ENCODE data around the gene ZNF628.
A peak's percentile ranks its signal among the peaks of the same experiment; 100 is the strongest.
"Not testable (repeated sequence)": the region's sequence is repeated elsewhere in the genome, so short reads cannot be mapped to it uniquely, and the experiment has no call there.

Gene ZNF628

DNA sequence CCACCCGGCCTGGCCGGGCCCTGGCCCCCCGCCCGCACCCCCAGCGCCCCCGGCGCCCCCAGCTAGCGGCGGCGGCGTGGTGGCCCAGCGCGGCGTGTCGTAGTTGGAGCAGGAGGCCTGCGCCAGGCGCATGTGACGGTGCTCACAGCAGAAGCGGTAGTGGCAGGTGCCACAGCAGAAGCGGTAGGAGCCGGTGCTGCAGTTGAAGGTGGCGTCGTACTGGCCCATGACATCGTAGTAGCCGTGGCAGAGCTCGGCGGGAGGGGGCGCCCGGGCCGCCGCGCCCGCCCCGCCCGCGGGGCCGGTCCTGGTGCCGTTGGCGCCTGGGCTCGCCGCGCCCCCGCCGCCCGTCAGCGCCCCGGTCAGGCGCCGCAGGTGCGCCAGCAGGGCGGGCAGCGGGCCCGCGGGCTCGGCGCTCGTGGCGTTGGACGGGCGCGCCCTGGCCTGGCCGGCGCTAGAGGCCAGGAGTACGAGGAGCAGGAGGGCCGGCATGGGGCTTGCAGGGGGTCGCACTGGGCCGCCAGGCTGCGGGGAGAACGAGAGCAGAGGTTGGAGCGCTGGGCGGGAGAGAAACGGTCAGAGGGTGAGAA, 34.0 kb upstream of the ZNF628 start:
- no peak for TF ChIP-seq JUND (IDR thresholded peaks at IDR 0.05; ENCODE audit: low read depth)
- peak; percentile 55 to 65 for DNase-seq (ENCODE audit: low read depth in 1 of 2, low spot score in 1 of 2)
- in situ Hi-C loops (cut with HindIII; ENCODE audit: low pct_unique_long_range_greater_than_20kb, low sequenced_read_pairs) = no loop called here

DNA sequence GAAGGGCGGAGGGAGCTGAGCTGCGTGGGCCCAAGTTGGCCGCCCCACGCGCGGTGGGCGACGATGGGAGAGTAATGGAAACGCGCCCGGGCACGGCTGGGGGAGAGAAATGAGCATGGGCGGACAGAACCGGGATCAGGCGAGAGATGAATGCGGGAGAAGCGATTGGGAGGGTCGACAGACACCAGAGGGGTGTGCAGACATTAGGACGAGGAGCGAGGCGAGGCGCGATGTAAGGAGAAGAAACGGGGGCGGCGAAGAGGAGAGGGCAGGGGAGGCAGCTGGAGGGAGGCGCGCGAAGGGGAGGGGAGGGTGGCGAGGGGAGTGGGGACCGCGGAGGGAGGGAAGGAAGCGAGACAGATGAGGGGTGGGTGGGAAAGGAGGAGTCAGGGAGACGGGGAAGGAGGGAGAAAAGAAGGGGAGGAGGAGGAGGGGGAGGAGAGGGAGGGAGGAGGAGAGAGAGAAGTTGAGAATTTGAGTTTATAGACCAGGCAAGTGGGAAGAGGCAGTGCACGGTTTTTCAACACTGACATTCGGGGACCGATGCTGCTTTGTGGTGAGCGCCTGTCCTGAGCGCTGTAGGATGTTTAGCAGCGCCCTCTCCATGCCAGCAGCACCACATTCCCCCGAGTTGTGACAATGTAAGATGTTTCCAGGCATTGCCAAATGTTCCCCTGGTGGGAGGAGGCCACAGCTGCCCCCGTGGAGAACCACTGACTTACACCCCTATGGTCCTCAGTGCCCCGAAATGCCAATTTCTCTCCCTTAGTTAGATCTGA, 33.2 kb upstream of the ZNF628 start, which contains the start of gene SHISA7:
TSS of gene SHISA7 (minus strand) at position 256 of the 779 bp plus-strand sequence. CDS start 437 bp downstream, outside the sequence.
- no peak for DNase-seq (ENCODE audit: low read depth in 1 of 2, low spot score in 1 of 2)
- no peak for TF ChIP-seq JUND (IDR thresholded peaks at IDR 0.05; ENCODE audit: low read depth)
- in situ Hi-C loops (cut with HindIII; ENCODE audit: low pct_unique_long_range_greater_than_20kb, low sequenced_read_pairs) = no loop called here

DNA sequence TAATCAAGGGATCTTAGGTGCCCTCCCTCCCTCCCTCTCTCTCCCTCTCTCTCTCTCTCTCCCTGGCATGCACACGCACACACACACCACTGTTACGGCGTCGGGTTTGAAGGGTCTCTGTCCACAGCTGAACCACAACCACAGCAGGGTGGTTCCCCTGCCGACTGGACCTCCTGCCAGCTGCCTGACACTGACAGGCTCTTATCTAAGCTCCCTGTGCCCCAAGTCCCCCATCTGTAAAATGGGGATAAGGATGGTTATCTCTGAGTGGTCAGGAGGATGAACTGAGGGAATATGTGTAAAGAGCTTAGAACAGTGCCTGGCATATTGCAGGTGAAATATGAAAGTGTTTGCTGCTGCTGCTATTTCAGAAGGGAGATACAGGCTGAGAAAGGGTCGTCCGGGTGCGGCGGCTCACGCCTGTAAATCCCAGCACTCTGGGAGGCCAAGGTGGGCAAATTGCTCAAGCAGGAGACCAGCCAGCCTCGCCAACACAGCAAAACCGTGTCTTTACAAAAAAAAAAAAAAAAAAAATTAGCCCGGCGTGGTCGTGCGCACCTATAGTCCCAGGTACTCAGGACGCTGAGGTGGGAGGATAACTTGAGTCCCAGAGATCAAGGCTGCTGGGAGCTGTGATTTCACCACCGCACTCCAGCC, 32.5 kb upstream of the ZNF628 start:
- DNase-seq (ENCODE audit: low read depth in 1 of 2, low spot score in 1 of 2) = no peak
- in situ Hi-C loops (cut with HindIII; ENCODE audit: low pct_unique_long_range_greater_than_20kb, low sequenced_read_pairs) = no loop called here
- no peak for TF ChIP-seq JUND (IDR thresholded peaks at IDR 0.05; ENCODE audit: low read depth)

DNA sequence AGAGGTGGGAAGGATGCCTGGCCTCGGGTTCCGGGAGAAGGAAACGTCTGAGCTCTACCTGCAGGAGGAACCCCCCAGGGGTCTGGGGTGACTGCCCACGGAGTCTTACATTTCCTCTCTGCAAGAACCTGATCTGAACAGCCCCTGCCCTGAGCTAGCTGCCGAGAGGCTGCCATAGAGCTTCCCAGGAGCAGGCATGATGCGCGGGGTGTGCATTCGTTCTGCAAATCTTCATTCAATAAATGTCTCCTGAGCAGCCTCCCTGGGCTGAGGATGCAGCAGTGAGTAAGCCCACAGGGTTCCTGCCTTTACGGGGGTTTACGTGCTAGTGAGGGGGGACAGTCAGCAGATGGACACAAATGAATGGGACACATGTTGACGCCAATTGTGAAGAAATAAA, 31.8 kb upstream of the ZNF628 start:
- no peak for TF ChIP-seq JUND (IDR thresholded peaks at IDR 0.05; ENCODE audit: low read depth)
- in situ Hi-C loops (cut with HindIII; ENCODE audit: low pct_unique_long_range_greater_than_20kb, low sequenced_read_pairs) = no loop called here
- no peak for DNase-seq (ENCODE audit: low read depth in 1 of 2, low spot score in 1 of 2)

DNA sequence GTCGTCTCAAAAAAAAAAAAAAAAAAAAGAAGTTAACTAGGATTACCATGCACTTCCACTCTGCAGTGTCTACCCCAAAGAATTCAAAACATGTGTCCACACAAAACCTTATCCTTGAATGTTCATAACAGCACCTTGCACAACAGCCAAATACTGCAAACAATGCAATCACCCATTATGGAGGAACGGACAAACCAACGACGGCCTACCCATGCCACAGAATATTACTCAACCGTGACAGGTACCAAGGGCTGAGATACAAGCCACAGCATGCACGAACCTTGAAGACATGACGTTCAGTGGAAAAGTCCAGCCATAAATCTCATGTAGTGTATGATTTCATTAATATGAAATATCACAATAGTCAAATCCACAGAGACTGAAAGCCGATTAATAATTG, 30.4 kb upstream of the ZNF628 start:
- DNase-seq (ENCODE audit: low read depth in 1 of 2, low spot score in 1 of 2) = no peak
- TF ChIP-seq JUND (IDR thresholded peaks at IDR 0.05; ENCODE audit: low read depth) = no peak
- in situ Hi-C loops (cut with HindIII; ENCODE audit: low pct_unique_long_range_greater_than_20kb, low sequenced_read_pairs) = no loop called here

DNA sequence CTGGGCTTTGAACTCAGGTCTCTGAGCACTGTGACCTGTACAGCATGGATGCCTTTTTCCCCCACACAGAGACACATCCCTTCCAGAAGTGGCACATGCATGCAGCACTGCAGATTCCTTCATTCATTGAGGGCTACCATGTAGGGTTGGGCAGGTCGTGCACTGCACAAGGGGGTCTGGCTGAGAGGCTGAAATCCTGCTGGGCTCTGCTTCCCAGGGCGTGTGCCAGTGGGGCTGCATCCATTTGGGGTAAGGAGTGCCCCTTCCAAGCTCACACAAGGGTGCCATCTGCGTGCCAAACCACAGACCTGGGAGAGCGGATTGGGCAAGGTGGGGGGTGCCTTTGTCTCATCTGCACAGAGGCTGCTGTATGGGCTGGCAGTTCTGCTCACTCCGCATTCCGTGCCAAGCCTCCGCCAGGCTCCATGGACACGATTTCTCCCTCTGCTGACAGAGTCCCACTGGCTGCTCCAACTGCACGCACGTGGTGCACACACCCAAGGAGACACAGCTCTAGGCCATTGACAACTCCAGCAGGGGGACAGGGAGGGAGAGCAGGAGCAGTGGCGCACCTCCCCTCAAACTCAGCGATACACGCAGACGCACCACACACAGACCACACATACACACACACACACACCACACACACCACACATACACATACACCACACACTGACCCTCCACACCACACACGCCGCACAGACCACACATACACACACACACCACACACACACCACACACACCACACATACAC, 28.8 kb upstream of the ZNF628 start:
- DNase-seq (ENCODE audit: low read depth in 1 of 2, low spot score in 1 of 2) = peak in 1 of 2 experiments; percentile 78
- TF ChIP-seq JUND (IDR thresholded peaks at IDR 0.05; ENCODE audit: low read depth) = no peak
- in situ Hi-C loops (cut with HindIII; ENCODE audit: low pct_unique_long_range_greater_than_20kb, low sequenced_read_pairs) = no loop called here

DNA sequence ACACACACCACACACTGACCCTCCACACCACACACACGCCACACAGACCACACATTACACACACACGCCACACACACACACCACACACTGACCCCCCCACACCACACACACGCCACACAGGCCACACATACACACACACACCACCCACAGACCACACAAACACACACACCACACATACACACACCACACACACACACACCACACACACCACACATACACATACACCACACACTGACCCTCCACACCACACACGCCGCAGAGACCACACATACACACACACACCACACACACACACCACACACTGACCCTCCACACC, 28.3 kb upstream of the ZNF628 start:
- in situ Hi-C loops (cut with HindIII; ENCODE audit: low pct_unique_long_range_greater_than_20kb, low sequenced_read_pairs); DNase-seq (ENCODE audit: low read depth in 1 of 2, low spot score in 1 of 2): not testable (repeated sequence)

DNA sequence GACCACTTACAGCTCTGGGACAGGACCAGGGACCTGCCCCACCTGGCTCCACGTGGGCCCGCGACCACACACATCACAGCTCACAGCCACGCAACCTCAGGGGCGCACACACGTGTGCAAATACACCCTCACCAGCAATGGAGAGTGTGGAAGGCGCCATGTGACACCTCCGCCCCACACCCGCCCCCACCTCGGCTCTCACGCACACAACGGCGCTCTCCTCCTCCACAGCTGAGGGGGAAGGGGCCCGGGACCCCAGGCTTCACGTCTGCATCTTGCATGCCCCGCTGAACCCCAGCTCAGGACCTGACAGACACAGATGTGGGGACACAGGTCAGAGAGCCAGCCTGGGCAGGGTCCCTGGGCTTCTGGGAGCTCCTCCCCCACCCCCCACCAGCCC, 26.9 kb upstream of the ZNF628 start:
- no peak for DNase-seq (ENCODE audit: low read depth in 1 of 2, low spot score in 1 of 2)
- in situ Hi-C loops (cut with HindIII; ENCODE audit: low pct_unique_long_range_greater_than_20kb, low sequenced_read_pairs) = no loop called here
- TF ChIP-seq JUND (IDR thresholded peaks at IDR 0.05; ENCODE audit: low read depth) = no peak

DNA sequence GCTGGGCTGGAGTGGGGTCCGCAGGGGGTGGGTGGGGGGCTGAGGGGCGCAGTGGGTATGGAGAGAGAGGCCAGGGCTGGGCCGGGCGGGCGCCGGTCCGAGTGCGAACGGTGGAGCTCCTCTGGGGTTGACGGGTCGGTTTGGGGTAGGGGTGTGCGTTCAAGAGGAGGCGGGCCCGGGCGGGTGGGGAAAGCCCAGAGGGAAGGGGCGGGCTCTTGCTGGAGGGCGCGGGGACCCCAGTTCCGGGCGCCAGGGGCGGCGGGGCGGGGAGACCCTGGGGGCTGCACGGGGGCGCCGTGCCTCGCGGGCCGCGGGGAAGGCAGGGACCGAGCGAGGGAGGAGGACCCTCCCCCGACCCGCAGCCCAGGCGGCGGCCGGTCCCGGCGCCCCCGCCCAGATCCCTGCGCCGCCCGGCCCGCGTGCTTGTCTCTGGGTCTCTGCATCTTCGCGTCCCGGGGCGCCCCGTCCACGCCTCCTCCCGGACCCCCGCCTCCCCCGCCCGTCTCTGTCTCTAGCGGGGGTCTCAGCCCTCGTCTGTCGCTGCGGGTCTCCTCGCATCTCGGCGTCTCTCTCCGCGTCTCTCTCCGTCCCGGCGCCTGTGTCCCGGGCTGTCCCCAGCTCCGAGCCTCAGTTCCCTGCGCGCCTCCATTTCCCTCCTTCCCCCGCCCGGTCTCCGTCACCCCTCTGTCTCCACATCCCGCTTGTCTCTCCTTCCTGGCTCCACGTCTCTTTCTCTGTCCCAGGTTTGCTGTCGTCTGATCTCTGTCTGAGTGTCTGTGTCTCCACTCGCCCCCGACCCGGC, 25.1 kb upstream of the ZNF628 start:
- no peak for DNase-seq (ENCODE audit: low read depth in 1 of 2, low spot score in 1 of 2)
- TF ChIP-seq JUND (IDR thresholded peaks at IDR 0.05; ENCODE audit: low read depth) = no peak
- in situ Hi-C loops (cut with HindIII; ENCODE audit: low pct_unique_long_range_greater_than_20kb, low sequenced_read_pairs) = no loop called here

DNA sequence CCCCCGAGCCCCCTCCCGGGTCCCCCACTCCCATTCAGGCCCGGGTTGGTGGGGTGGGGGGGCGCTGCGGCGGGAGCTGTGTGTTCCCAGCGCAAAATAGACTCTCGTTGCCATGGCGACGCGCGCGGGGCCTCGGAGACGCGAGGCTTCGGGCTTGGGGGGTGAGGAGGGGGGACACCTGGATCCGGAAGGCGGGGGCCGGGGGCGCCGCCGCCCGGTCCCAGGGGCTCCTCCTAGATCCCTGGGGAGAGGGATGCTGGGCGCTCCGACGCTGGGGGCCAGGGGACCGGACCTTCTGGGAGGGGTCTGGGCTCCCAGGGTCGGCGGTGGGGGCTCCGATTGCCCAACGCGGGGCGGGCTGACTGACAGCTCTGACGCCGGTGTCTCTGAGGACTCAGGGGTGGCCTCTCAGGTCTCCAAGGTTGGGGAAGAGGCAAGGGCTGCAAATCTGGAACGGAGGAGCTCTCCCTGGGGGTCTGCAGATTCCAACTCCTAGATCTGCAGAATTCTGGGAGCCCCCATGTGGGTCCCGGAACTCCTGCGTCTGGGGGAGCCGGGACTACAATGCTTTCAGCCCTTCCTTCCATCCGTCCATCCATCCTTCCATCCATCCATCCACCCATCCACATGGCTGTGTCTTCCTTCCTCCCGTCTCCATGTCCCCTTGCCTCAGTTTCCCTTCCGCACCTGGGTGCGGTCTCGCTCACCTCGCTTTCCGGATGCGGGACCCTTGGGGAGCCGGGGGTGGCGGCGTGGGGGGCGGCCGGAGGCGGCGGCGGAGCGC, 24.3 kb upstream of the ZNF628 start:
- no peak for DNase-seq (ENCODE audit: low read depth in 1 of 2, low spot score in 1 of 2)
- in situ Hi-C loops (cut with HindIII; ENCODE audit: low pct_unique_long_range_greater_than_20kb, low sequenced_read_pairs) = no loop called here
- TF ChIP-seq JUND (IDR thresholded peaks at IDR 0.05; ENCODE audit: low read depth) = no peak

DNA sequence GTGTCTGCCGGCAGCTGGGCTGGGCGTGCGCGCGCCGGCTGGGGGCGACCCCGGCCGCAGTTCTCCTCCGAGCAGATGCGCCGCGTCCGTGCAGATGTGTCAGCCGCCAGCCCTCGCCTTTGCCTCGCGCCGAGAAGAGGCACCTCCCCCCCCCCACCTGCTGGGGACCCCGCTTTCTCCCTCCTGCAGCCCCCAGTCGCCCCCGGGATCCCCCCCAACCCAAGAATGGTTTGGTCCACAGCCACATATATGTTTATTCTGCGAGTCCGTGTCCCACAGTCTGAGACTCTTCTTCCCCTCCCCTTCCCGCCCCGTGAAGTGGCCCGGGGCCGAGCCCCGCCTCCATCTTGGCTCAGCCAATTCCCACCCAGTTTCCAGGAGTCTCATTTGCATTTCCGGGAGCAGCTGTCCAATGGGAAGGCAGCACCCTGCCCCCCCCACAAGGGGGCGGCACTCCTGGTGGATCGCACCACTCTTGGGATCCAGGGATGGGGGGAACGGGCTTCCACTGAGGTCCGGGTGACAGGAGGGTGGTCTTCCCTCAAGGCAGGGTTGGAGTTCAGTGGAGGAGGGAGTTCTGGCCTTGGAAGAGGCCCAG, 23.6 kb upstream of the ZNF628 start:
- in situ Hi-C loops (cut with HindIII; ENCODE audit: low pct_unique_long_range_greater_than_20kb, low sequenced_read_pairs) = no loop called here
- no peak for TF ChIP-seq JUND (IDR thresholded peaks at IDR 0.05; ENCODE audit: low read depth)
- peak; percentile 79 to 94 for DNase-seq (ENCODE audit: low read depth in 1 of 2, low spot score in 1 of 2)

Data from T47D (cell line).